Measurements from ENCODE around the gene ASTN2.

ASTN2 gene

GRCh38 chr9:116644091-116644688, 770.7 kb downstream of the ASTN2 start:
- DNase-seq = no peak

GRCh38 chr9:116643691-116644090, 771.2 kb downstream of the ASTN2 start:
- DNase-seq = no peak

GRCh38 chr9:116641292-116642059, 773.4 kb downstream of the ASTN2 start:
- no peak for DNase-seq

GRCh38 chr9:116639251-116639741, 775.6 kb downstream of the ASTN2 start:
- DNase-seq = no peak

- DNase-seq = no peak
Observed at GRCh38 chr9:116635908-116636307, 778.9 kb downstream of the ASTN2 start.

- no peak for DNase-seq
Observed at GRCh38 chr9:116632990-116633838, 781.6 kb downstream of the ASTN2 start.

DNA sequence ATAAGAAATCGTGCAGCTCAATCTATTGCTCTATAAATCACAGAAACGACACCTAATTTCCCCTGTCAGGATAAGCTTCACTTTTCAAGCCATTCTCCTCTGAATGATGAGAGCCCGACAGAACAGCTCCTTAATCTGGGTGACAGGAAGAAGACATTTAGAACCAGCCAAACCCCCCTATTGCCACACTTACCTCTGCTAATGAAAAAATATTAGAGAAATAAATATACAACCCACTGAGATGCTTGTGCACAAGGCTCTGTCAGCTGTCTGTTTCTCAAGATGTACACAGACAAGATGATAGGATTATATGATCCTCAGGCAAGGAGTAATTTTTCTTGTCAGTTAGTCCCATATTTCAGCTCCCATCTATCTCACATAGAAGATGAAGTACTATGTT, 785.2 kb downstream of the ASTN2 start:
- DNase-seq = no peak

DNA sequence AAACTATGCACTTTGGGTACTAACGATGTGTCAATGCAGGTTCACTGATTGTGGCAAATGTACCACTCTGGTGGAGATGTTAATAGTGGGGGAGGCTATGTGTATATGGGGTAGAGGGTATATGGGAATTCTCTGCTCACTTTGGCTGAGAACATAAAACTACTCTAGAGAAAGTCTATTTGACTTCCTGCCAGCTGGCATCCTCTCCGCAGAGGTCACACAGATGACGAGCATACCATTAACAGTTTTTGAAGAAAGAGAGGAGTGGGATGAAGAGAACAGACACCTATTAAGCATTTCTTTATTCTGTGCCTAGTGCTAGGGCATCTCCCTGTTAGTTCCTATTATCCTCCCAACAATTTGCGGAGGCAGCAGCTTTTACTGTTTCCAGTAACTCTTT, 786.1 kb downstream of the ASTN2 start:
- no peak for DNase-seq

GRCh38 chr9:116627433-116627832, 787.4 kb downstream of the ASTN2 start:
- no peak for DNase-seq

DNA sequence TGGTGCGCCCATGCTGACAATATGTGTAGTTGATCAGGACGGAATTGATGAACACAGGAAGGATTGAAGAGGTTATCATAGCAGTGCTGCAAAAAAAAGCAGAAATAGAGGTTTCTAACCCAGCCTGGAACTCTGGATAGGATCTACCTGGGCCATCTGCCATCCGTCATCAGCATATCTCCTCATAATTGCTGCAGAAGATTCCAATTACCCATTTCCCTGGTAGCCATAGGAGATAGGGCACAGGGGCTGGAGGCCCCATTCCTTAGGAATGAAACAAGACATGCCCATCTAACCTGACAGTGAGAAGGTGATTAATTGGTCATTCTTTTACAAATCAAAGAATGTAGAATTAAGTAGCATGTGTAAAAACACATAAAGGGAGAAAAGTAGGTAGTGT, 788.1 kb downstream of the ASTN2 start:
- DNase-seq = no peak

DNA sequence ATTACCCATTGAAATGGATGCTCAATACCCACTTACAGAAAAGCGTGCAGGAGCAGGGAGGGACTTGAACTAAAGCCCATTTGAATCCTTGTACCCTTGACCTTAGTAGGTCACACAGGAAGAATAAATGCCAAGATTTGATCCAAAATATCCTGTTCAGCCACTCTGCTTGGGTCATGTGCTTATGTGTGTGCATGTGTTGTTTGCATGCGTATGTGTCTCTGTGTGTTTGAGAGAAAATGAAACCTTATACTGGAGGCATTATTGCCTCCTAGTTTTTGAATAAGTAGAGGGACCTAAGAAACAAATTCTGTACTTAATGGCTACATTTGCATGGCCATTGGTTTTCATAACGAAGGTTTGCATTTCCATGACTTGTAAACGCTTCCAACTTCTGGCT, 791.1 kb downstream of the ASTN2 start:
- no peak for DNase-seq

- DNase-seq = no peak
Observed at GRCh38 chr9:116617389-116617788, 797.5 kb downstream of the ASTN2 start.

GRCh38 chr9:116616304-116616914, 798.4 kb downstream of the ASTN2 start:
- DNase-seq = no peak

DNA sequence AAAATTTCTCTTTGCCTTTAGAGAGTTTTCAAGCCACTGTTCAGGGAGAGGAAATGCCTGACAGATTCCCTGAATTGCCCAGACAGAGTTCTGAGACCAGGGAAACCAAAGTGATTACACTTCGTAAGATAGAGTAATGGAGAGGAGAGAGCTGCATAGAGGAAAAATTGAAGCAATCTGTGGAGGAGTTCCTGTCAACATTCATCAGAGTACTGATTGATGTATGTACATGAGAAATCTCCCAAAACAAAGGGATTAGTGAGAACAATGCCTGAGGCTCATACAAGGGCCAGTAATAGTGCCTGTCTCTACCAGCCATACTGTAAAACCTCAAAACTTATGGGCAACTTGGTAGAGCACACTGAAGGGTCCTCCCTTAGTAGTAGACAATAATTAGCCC, 806.8 kb downstream of the ASTN2 start:
- DNase-seq = no peak

GRCh38 chr9:116605904-116606341, 808.9 kb downstream of the ASTN2 start:
- DNase-seq = no peak

GRCh38 chr9:116605060-116605459, 809.8 kb downstream of the ASTN2 start:
- DNase-seq = no peak

DNA sequence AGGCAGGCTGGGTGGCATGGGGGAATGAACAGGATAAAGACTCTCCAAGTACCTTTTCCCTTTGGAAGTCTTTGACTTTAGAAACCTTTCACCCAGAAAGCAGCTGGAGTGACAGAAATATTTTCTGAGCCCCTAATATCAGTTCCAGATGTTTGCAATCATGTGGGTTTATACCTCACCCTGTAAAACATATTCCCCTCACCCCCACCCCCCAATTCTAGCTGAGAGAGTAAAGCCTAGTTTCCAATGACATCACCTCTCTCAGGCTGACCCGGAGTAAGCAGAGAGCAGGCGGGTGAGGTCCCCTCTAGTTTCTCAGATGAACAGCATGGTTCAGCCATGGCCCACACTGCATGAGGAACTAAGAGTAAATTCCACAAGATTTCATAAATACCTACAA, 810.6 kb downstream of the ASTN2 start:
- DNase-seq = no peak

GRCh38 chr9:116599342-116599884, 815.4 kb downstream of the ASTN2 start:
- no peak for DNase-seq

DNA sequence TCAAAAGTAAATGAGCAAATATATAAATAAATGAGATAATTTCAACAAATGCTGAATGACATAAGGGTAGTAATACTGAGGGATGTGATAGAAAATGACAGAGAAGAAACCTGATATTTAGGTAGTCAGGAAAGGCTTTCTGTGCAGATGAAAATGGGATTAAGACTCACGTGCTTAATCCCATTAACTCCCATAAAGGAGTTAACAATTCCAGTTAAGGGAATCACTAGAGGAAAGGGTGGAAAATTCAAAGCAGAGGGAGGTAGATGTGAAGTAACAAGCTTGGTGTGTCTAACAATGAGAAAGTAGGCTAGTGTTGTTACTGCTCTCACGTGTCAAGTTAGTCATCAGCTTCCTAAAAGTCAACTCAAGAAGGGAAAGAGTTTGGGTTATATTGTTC, 818.2 kb downstream of the ASTN2 start:
- no peak for DNase-seq

GRCh38 chr9:116594547-116594946, 820.3 kb downstream of the ASTN2 start:
- no peak for DNase-seq

GRCh38 chr9:116592970-116593369, 821.9 kb downstream of the ASTN2 start:
- no peak for DNase-seq
